Heart right ventricle (tissue), 16 donors: ENCODE results near the gene VIPR2. TPM values are rescaled to one million over a fixed set of nuclear protein-coding genes. Genes with fewer than 3 reads are reported as not detected.

ENCODE experiments used
- ATAC-seq, 8 donors: fragments of 200-7000 bp; cut with Tn5 transposase; one replicate each; pipeline ENCODE4 v1.9.1; 2020; ENCODE audit warnings: mild to moderate bottlenecking in 8 of 8, moderate library complexity in 8 of 8, moderate number of reproducible peaks in 1 of 8
- DNase-seq, 2 donors: peaks; one replicate each; pipeline ENCODE4 v3.0.0-alpha.2; 2020
- H3K27ac ChIP-seq, 10 donors: fragments of 200-600 bp; sonication (generic) in 2 of 10; one replicate each; pipeline versions ENCODE4 v1.5.0 to v1.8.0; 2020 to 2022; ENCODE audit warnings: mild to moderate bottlenecking in 3 of 10
- H3K27me3 ChIP-seq, 7 donors: fragments of 200-600 bp; one replicate each; pipeline ENCODE4 v1.8.0; 2021 to 2022; ENCODE audit warnings: mild to moderate bottlenecking in 2 of 7
- H3K36me3 ChIP-seq, 9 donors: fragments of 200-600 bp; sonication (generic) in 1 of 9; one replicate each; pipeline versions ENCODE4 v1.5.0 to v1.8.0; 2020 to 2022; ENCODE audit warnings: mild to moderate bottlenecking in 2 of 9
- H3K4me1 ChIP-seq, 9 donors: fragments of 200-600 bp; sonication (generic) in 1 of 9; one replicate each; pipeline versions ENCODE4 v1.5.0 to v1.8.0; 2020 to 2022; ENCODE audit warnings: mild to moderate bottlenecking in 4 of 9
- H3K4me3 ChIP-seq, 10 donors: fragments of 200-600 bp; sonication (generic) in 2 of 10; one replicate each; pipeline versions ENCODE4 v1.5.0 to v1.8.0; 2020 to 2022; ENCODE audit warnings: mild to moderate bottlenecking in 7 of 10, moderate library complexity in 2 of 10
- H3K9me3 ChIP-seq, 11 donors: fragments of 200-600 bp in 10 of 11; sonication (generic) in 2 of 11; one replicate each; pipeline versions ENCODE4 v1.5.0 to v1.8.0; 2013 to 2022; ENCODE audit warnings: mild to moderate bottlenecking in 2 of 11, control low read depth in 1 of 11, moderate library complexity in 1 of 11
- WGBS, 2 donors: extraction: QIAGEN DNeasy Blood & Tissue Kit; methylation state at CpG; one replicate each; pipeline ENCODE4 v1.1.7; 2013; ENCODE audit warnings: inconsistent platforms in 1 of 2; 5-methylcytosine and 5-hydroxymethylcytosine counted together
- intact Hi-C, 10 donors: fragments of 100-400 bp; cut with DNase I; formaldehyde crosslinking; loops; one replicate each; pipeline versions ENCODE4 v1.11.1 to v1.14.2; 2022
- polyA plus RNA-seq, 2 donors: library from polyadenylated mRNA; stranded (reverse); fragments of 200-250 nt; gene quantifications; one replicate each; pipeline ENCODE4 v1.2.3, GENCODE V29; 2013
- total RNA-seq, 10 donors: library from RNA; stranded (reverse); fragmentation: NEBNext Ultra II Directional in 3 of 10; extraction: Animal tissue kit (Norgen Biotek cat#: 25700) in 3 of 10; gene quantifications; one replicate each; pipeline versions ENCODE4 v1.2.1 to v1.2.4, GENCODE V29; 2021 to 2023
- TF ChIP-seq, protein P1 (sequence below), 9 donors: fragments of 200-600 bp; sonication (generic) in 2 of 9; IDR thresholded peaks; one replicate each; pipeline versions ENCODE4 v1.5.0 to v1.8.0; 2021 to 2022; ENCODE audit warnings: antibody characterized with exemption in 9 of 9, mild to moderate bottlenecking in 5 of 9, moderate library complexity in 1 of 9
- donor health status: Arrhythmogenic right ventricular cardiomyopathy.
- donor health status: ischemic (EF 13 %, LVEDD 7.1; RV severe dilation, severe dysfunction).
- donor health status: healthy with polysubstance abuse.
- donor health status: DM: no; HTN: yes; CAD: no.
- donor health status: DM: no; HTN: no; CAD: no.
- donor health status: ischemic (EF 25% LVEDD 6.9; RV normal size, moderate dysfunction).
- donor health status: ischemic (EF 25% LVEDD 5.7; RV mildly dilated, moderate dysfunction).
- donor health status: healthy.
- donor health status: DM: yes; HTN: yes; CAD: no.
- donor health status: Ischemic cardiomyopathy.
- donor health status: ischemic (EF 35%, LVEDD 5.7; RV mildly dilated, moderate dysfunction).
- donor health status: nonischemic (EF 11% LVEDD 7.7; RV severe dilation, severe dysfunction).
- donor health status: DM: yes; HTN: yes; CAD: no.
- donor health status: PGD.
- donor health status: ischemic (EF 29% LVEDD 5.4; RV normal size, mild dysfunction).
- donor health status: nonischemic (EF 23%, LVEDD 6.1; RV moderate dilation, normal function).

Gene VIPR2
- total and polyA plus RNA-seq, 12 donors: 3.0 to 30.6 (median 19.1) TPM

DNA sequence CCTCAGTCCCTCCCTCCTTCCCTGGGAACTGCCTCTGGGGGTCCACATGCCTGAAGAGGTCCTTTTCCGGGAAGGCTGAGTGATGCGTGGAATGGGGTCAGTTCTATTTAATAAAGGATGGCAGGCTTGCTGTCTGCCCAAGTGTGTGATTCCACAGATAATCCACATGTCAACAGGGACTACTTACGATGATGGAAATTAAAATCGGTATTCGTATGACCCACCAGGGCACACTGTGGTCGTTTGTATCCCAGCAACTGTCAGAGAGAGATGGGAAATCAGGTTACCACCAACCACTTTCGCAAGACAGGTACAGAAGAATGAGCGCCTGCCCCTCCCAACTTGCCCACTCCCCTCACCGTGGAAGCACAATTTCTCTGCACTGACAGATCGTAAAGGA is 110.3 kb downstream of the VIPR2 start:
- peaks cover 0 to 25% (median 0%) of the 10 kb centered on the region in 7 donors for H3K27me3 ChIP-seq
- no peak for ATAC-seq
- H3K4me3 ChIP-seq: no peak overlapping the region
- H3K4me1 ChIP-seq: peaks cover 0 to 30% (median 17%) of the 10 kb centered on the region in 9 donors
- intact Hi-C loops: loop anchor here in 3 of 10 donors (5.0 to 10.0 kb wide), 2 partner anchors 108 to 110 kb away; partner anchors contain the start of gene VIPR2 (in 3 of the 3)
- TF ChIP-seq, protein P1, sequence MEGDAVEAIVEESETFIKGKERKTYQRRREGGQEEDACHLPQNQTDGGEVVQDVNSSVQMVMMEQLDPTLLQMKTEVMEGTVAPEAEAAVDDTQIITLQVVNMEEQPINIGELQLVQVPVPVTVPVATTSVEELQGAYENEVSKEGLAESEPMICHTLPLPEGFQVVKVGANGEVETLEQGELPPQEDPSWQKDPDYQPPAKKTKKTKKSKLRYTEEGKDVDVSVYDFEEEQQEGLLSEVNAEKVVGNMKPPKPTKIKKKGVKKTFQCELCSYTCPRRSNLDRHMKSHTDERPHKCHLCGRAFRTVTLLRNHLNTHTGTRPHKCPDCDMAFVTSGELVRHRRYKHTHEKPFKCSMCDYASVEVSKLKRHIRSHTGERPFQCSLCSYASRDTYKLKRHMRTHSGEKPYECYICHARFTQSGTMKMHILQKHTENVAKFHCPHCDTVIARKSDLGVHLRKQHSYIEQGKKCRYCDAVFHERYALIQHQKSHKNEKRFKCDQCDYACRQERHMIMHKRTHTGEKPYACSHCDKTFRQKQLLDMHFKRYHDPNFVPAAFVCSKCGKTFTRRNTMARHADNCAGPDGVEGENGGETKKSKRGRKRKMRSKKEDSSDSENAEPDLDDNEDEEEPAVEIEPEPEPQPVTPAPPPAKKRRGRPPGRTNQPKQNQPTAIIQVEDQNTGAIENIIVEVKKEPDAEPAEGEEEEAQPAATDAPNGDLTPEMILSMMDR (IDR thresholded peaks at IDR 0.05): no peak
- WGBS, 2 donors: 83 to 86% methylated on average over 10 of the region's 10 CpGs
- H3K9me3 ChIP-seq: no peaks in the 10 kb centered on the region
- no peak for DNase-seq
- H3K36me3 ChIP-seq: peaks cover 0 to 39% (median 0%) of the 10 kb centered on the region in 9 donors
- no peak overlapping the region for H3K27ac ChIP-seq

DNA sequence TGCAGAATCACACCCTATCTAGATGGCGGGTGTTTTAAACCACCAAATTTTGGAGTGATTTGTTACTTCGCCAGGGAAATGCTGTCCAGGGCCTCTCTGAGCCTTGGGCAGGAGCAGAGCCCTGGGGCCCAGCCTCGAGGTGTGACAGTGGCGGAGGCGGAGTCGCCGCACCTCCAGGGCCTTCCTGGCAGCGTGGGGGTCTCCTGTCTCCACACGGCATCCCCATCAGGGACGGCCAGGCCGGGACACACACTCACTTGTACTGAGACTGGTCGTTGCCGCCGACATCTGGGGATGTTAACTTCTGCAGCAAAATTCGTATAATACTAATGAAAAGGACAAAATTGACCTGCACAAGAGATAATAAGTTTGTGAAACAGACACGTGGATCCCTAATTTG is 110.7 kb downstream of the VIPR2 start:
- no peak overlapping the region for H3K4me3 ChIP-seq
- H3K27ac ChIP-seq: no peak overlapping the region
- no peak for DNase-seq
- no peaks in the 10 kb centered on the region for H3K9me3 ChIP-seq
- WGBS, 2 donors: 84 to 85% methylated on average over 16 of the region's 16 CpGs
- no peak for ATAC-seq
- peaks cover 0 to 36% (median 0%) of the 10 kb centered on the region in 9 donors for H3K36me3 ChIP-seq
- TF ChIP-seq, protein P1 (IDR thresholded peaks at IDR 0.05): no peak
- peaks cover 0 to 25% (median 0%) of the 10 kb centered on the region in 7 donors for H3K27me3 ChIP-seq
- H3K4me1 ChIP-seq: peaks cover 0 to 30% (median 17%) of the 10 kb centered on the region in 9 donors
- intact Hi-C loops: loop anchor here in 3 of 10 donors (5.0 to 10.0 kb wide), 2 partner anchors 108 to 111 kb away; partner anchors contain the start of gene VIPR2 (in 3 of the 3)

DNA sequence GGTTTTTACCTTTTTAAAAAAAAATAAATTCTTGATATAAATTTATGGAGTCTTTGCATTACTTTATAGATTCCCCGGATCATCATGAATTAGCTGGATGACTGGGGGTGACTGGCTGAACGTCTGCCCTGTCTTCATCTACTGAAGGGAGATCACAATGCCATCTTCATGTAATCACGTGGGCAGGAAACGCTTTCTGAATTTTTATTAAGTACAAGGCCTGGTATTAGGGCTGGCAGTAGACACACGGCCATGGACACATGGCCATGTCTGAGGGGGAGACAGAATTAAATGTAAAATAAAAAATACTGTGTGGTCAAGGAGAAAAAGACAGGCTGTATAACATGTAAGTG is 111.2 kb downstream of the VIPR2 start:
- Histone ChIP-seq H3K36me3 (peaks cover 0 to 36% (median 0%) of the 10 kb centered on the region in 9 donors), H3K27me3 (peaks cover 0 to 25% (median 0%) of the 10 kb centered on the region in 7 donors), H3K27ac (peak overlapping the region in 1 of 10 donors; percentile 1), H3K4me3 (no peak overlapping the region), H3K4me1 (peaks cover 0 to 30% (median 17%) of the 10 kb centered on the region in 9 donors), H3K9me3 (no peaks in the 10 kb centered on the region)
- intact Hi-C loops: loop anchor here in 3 of 10 donors (5.0 to 10.0 kb wide), 2 partner anchors 109 to 111 kb away; partner anchors contain the start of gene VIPR2 (in 3 of the 3)
- DNase-seq (no peak), ATAC-seq (no peak)
- TF ChIP-seq, protein P1 (IDR thresholded peaks at IDR 0.05): no peak
- WGBS, 2 donors: 89 to 94% methylated on average over 5 of the region's 5 CpGs

DNA sequence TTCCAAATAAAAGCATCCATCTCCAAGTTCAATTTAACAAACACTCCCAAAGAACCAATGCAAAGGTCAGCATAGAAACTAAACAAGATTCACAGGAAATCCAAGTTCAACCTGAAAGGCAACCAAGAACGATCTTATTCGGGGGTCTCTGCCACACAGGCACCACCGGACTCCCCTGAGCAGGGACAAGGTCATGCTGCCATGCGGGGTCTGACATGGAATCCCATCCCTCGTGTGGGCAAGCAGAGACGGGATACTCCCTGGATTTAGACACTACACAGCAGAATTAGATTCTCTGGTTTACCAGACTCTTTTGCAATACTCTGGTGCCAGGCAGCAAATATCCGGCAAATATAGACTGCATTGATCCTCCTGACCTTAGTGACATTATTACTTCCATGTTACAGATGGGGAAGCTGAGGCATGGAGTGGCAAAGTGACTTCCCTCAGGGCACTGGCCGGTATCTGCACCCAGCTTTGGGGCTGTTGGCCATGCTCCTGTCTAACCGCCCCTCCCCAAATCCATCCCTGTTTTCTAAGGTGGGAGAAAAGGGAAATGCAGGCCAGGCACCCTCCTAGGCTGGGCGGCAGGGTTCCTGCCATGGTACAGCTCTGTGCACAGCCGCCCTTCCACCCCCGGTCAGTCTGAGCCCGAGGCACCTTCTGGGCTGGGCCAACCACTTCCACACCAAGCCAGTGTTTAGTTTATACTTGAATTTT is 111.8 kb downstream of the VIPR2 start:
- Histone ChIP-seq H3K27ac (peak overlapping the region in 4 of 10 donors; percentile 1 to 78 (median 69)), H3K4me3 (no peak overlapping the region), H3K36me3 (peaks cover 0 to 36% (median 0%) of the 10 kb centered on the region in 9 donors), H3K9me3 (no peaks in the 10 kb centered on the region), H3K4me1 (peaks cover 0 to 30% (median 17%) of the 10 kb centered on the region in 9 donors), H3K27me3 (peaks cover 0 to 25% (median 0%) of the 10 kb centered on the region in 7 donors)
- ATAC-seq (no peak), DNase-seq (no peak)
- intact Hi-C loops: loop anchor here in 3 of 10 donors (5.0 to 10.0 kb wide), 2 partner anchors 109 to 112 kb away; partner anchors contain the start of gene VIPR2 (in 3 of the 3)
- TF ChIP-seq, protein P1 (IDR thresholded peaks at IDR 0.05): no peak
- 86 to 91% methylated on average over 13 of the region's 13 CpGs for WGBS, 2 donors
